ENCODE measurements around the gene NAGLU.

- TF ChIP-seq POLR2A (IDR thresholded peaks at IDR 0.05): no peak
- TF ChIP-seq CTCF (IDR thresholded peaks at IDR 0.05): no peak
Observed at GRCh38 chr17:42522798-42523278, 13.2 kb upstream of the NAGLU start.
